Measurements from ENCODE around the gene TULP4. TPM values are rescaled to one million over a fixed set of nuclear protein-coding genes. Genes with fewer than 3 reads are reported as not detected.

TULP4 gene
- total RNA-seq, 1 donor from 2014 or later, result 29.9 TPM

DNA sequence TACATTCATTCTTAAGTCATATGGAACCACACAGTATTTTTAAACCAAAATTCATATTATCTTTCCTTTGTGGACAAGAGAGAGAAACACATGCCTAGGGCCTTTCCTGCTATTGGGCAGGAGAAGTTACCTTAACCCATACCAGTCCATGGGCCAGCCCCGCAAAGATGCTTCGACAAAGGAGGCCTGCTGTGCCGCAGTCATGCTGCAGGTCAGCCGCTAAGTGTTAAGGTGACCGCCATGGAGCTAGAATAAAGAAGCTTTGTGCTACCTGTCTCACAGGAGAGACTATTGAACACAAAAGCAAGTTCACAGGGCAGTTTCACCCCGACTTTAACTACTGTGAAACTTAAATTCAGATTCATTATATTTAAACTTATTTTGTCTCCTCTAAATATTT is 185.4 kb downstream of the TULP4 start:
- intact Hi-C loops (cut with micrococcal nuclease), result no loop called here

DNA sequence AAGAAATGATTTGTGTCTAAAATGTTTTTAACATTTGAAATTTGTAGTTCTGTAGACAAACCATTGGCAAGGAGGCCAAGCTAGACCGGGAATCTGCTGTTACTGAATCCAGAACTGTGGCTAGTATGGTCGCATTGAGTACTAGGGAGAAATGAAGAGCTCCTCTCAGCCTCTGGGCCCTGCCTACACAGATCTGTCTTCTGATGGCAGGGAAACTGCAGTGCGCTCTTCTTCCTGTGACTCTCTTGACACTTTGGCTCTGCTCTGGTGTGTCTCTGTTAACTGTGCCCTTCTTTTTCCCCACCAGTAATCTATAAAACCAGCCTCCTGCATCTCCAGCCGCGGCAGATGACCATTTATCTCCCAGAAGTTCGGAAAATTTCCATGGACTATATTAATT is 186.1 kb downstream of the TULP4 start:
- intact Hi-C loops (cut with micrococcal nuclease), result no loop called here

DNA sequence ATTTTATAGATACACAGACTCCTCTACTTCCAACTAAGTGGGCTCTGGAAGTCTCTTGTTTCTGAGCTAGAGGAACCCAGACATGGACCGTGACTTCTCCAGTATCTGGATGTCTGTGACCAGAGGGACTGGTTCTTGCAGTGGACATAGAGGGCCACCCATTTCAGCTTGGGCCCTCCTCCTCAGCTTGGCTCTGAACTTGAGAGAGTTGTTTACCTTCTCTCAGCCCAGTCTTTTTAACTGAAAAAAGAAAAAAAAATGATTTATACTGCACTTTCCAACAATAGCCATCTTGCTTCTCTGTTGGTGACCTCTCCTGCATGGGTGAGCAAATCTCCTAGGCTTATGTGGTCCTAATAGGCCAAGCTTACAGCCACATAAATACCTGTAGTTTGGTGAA is 187.3 kb downstream of the TULP4 start:
- intact Hi-C loops (cut with micrococcal nuclease), result no loop called here

- intact Hi-C loops (cut with micrococcal nuclease), result no loop called here
Measured at GRCh38 chr6:158500016-158500735, 187.9 kb downstream of the TULP4 start.

- intact Hi-C loops (cut with micrococcal nuclease), result no loop called here
Measured at GRCh38 chr6:158501360-158502262, 189.3 kb downstream of the TULP4 start.

DNA sequence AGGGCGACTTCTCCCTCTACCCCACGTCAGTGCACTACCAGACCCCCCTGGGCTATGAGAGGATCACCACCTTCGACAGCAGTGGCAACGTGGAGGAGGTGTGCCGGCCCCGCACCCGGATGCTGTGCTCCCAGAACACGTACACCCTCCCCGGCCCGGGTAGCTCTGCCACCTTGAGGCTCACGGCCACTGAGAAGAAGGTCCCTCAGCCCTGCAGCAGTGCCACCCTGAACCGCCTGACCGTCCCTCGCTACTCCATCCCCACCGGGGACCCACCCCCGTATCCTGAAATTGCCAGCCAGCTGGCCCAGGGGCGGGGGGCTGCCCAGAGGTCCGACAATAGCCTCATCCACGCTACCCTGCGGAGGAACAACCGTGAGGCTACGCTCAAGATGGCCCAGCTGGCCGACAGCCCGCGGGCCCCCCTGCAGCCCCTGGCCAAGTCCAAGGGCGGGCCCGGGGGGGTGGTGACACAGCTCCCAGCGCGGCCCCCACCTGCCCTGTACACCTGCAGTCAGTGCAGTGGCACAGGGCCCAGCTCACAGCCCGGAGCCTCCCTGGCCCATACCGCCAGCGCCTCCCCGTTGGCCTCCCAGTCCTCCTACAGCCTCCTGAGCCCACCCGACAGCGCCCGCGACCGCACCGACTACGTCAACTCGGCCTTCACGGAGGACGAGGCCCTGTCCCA is 190.1 kb downstream of the TULP4 start:
- intact Hi-C loops (cut with micrococcal nuclease), result no loop called here

DNA sequence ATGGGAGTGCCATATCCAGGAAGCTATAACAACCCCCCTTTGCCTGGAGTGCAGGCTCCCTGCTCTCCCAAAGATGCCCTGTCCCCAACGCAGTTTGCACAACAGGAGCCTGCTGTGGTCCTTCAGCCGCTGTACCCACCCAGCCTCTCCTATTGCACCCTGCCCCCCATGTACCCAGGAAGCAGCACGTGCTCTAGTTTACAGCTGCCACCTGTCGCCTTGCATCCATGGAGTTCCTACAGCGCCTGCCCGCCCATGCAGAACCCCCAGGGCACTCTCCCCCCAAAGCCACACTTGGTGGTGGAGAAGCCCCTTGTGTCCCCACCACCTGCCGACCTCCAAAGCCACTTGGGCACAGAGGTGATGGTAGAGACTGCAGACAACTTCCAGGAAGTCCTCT is 191.0 kb downstream of the TULP4 start:
- intact Hi-C loops (cut with micrococcal nuclease), result no loop called here

- intact Hi-C loops (cut with micrococcal nuclease), result no loop called here
Measured at GRCh38 chr6:158503846-158504245, 191.6 kb downstream of the TULP4 start.

- intact Hi-C loops (cut with micrococcal nuclease), result no loop called here
Measured at GRCh38 chr6:158505194-158505593, 192.9 kb downstream of the TULP4 start.

- intact Hi-C loops (cut with micrococcal nuclease), result no loop called here
Measured at GRCh38 chr6:158506601-158507000, 194.3 kb downstream of the TULP4 start.

DNA sequence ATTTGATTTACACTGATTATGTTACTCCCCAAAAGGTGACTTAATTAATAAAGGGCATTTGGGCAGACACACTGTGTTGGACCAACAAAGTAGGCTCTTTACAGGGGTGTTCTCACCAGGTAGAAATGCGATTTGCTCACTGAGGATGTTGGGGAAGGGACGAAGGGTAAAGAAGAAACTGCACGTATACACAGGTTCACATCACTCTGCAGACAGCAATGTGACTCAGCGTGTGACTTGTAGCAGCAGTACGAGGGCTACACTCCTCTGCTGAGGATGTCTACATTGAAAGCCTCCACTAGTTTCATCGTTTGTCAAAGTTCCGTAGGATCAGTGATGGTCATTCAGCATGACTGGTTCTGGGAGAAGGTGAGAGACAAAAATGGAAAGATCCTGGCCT is 194.9 kb downstream of the TULP4 start:
- intact Hi-C loops (cut with micrococcal nuclease), result no loop called here

- intact Hi-C loops (cut with micrococcal nuclease), result no loop called here
Measured at GRCh38 chr6:158508450-158508849, 196.2 kb downstream of the TULP4 start.

DNA sequence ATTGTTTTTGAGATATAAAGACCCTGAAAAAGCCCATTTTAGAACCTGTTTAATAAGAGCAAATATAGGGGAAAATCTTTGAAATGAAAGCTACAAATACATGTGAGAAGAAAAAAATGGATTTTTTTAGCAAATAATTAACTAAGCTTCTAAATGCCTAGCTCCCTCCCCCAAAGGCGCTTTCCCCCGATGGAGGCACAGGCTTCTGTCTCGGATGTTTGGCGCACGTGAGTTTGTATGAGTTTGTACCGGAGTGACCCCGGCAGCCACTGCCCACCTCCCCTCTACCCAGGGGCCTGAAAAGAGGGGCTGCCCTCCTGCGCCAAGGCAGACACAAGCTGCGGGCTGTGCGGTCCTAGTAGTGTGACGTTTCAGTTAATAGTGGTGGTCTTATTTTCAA is 197.2 kb downstream of the TULP4 start:
- intact Hi-C loops (cut with micrococcal nuclease), result no loop called here

DNA sequence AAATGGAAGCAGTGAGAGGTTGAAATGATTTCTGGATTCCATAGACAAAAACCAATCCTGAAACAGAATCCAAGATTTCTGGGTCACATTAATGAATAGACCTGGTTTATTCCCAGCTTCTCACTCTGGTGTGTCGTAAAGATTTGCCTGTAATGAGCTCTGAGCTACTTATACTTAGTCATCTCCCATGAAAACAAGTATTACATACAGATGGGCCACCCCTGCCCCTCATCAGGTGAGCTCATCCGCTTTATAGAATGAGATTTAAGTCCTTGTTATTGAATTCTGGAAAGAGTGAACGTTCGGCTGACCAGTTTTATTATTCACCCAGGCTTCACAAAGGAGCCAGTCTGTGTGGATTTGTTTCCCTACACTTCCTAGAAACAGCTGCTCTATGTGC is 200.5 kb downstream of the TULP4 start:
- intact Hi-C loops (cut with micrococcal nuclease), result no loop called here

DNA sequence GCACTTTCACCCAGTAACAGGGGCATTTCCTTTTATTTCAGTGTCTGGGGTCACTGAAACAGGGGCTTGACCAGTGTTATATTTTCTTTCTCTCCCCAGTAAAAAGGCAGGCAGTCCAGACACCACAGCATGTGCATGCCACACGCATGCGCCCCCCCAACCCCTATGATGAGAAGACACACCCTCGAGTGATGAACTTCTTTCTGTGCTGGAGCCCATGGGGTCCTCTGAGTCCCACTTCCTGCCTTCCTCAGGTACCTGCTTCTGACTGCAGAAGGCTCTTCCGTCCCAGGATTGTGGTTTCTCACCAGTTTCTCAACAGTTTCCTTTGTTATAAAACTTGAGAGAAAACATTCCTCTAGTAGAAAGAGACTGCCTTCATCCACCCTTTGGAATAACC is 201.9 kb downstream of the TULP4 start:
- intact Hi-C loops (cut with micrococcal nuclease), result no loop called here

DNA sequence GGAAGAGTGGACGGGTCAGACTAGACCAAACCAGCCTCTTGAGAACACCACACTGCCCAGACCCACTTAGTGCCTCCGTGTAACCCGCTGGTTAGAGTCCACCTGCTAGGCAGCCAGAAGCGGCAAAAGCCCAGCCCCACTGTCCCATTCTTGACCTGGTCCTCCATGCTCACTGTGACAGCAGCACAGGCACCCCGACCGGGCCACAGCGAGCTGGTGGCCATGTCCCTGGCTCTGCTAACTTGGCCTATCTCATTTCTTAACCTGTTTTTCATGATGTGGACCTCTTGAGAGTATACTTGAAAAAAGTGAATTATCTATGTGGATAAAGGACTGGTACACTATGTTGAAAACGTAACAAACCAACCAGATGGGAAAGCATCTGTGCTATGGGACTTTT is 202.7 kb downstream of the TULP4 start:
- intact Hi-C loops (cut with micrococcal nuclease), result no loop called here

DNA sequence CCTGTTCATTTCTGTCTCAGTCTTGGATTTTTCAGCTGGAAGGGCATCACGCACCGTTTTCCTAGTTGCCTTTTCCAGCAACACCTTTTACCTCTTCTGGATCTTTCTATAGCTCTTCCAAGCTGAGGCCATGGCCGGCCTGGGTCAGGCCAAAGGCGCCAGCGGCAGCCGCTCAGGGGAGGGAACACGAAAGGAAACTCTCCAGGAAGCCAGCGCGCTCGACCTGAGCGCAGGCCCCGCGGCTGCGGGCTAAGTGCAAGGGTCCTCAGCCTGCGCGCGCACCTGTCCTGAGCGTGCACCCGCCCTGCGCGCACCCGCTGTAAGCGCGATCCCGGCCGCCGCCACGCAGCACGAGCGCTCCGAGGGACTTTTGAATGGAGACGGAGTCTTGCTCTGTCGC is 203.8 kb downstream of the TULP4 start:
- intact Hi-C loops (cut with micrococcal nuclease), result no loop called here

- intact Hi-C loops (cut with micrococcal nuclease), result no loop called here
Measured at GRCh38 chr6:158517038-158517437, 204.8 kb downstream of the TULP4 start.

DNA sequence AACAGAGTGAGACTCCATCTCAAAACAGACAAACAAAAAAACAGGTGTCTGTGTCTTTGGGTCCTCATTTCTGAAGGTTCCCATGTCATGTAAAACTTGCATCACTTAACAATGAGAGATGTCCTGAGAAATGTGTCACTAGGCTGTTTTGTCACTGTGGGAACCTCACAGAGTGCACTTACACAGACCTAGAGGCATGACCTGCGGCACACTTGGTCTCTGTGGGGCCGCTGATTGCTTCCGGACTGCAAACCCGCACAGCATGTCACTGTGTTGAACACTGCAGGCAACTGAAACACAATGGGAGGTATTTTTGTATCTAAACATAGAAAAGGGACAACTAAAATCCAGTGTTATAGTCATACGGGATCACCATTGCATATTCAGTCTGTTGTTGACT is 205.3 kb downstream of the TULP4 start:
- intact Hi-C loops (cut with micrococcal nuclease), result no loop called here

GRCh38 chr6:158518191-158519127 is 206.2 kb downstream of the TULP4 start:
- intact Hi-C loops (cut with micrococcal nuclease), result loop anchor here (1.0 kb wide), 1 partner anchor 297 kb away; no protein-coding TSS in a partner anchor

DNA sequence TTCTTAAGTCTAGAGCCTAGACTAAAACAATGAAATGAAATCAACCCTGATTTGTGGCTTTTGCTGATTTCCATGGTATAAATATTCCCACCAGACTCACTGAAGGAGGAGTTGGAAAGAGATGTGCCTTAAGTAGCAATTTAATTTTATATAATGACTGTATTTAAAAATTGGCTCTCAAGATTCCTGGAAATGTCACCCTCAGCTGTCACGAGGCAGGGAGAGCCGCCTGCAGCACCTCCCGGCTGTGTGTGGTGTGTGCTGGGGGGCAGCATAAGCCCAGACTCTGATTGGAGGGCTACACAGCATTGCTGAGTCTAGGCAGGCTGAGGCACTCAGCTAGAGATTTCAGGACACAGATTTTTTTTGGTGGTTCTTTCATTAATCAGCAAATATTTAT is 207.0 kb downstream of the TULP4 start:
- intact Hi-C loops (cut with micrococcal nuclease), result no loop called here
